Gastrocnemius medialis (tissue), 4 donors: ENCODE measurements around the gene SYNRG. TPM values are rescaled to one million over a fixed set of nuclear protein-coding genes. Genes with fewer than 3 reads are reported as not detected.

Experiments
- ATAC-seq, 2 donors: fragments of 150-250 bp; one replicate each; pipeline ENCODE4 v1.9.1; 2016
- DNase-seq, 2 donors: peaks; one replicate each; pipeline ENCODE4 v3.0.0-alpha.2; 2019
- H3K27ac ChIP-seq, 4 donors: fragments of 200-600 bp; sonication (generic); 1 replicate in 1 of 4; 2 replicates in 3 of 4; pipeline ENCODE4 v1.5.1; 2016 to 2018; ENCODE audit warnings: mild to moderate bottlenecking in 2 of 4, moderate library complexity in 1 of 4
- H3K27me3 ChIP-seq, 3 donors: fragments of 200-600 bp; sonication (generic) in 2 of 3; 1 replicate in 1 of 3; 2 replicates in 2 of 3; pipeline versions ENCODE4 v1.5.1 to v1.6.0; 2016 to 2019; ENCODE audit warnings: mild to moderate bottlenecking in 1 of 3, moderate library complexity in 1 of 3
- H3K36me3 ChIP-seq, 2 donors: fragments of 200-600 bp; sonication (generic) in 1 of 2; one replicate each; pipeline ENCODE4 v1.5.1; 2017 to 2018
- H3K4me1 ChIP-seq, 2 donors: fragments of 200-600 bp; sonication (generic) in 1 of 2; one replicate each; pipeline ENCODE4 v1.5.1; 2016 to 2017; ENCODE audit warnings: mild to moderate bottlenecking in 2 of 2
- H3K4me3 ChIP-seq, 4 donors: fragments of 200-600 bp; sonication (generic) in 3 of 4; 1 replicate in 1 of 4; 2 replicates in 3 of 4; pipeline ENCODE4 v1.5.1; 2016 to 2019; ENCODE audit warnings: mild to moderate bottlenecking in 2 of 4
- H3K9me3 ChIP-seq, 3 donors: fragments of 200-600 bp; sonication (generic) in 2 of 3; 1 replicate in 1 of 3; 2 replicates in 2 of 3; pipeline ENCODE4 v1.5.1; 2016 to 2019
- POLR2A ChIP-seq, 2 donors: fragments of 450-650 bp; IDR thresholded peaks; one replicate each; pipeline ENCODE4 v1.6.1; 2017; ENCODE audit warnings: antibody characterized with exemption in 2 of 2, mild to moderate bottlenecking in 2 of 2, moderate library complexity in 2 of 2
- in situ Hi-C, 4 donors: fragments of 200-750 bp; cut with MboI; loops; one replicate each; pipeline versions ENCODE4 v1.15.0 to v1.8.0; 2017; ENCODE audit warnings: low sequenced_read_pairs in 4 of 4
- intact Hi-C: fragments of 100-400 bp; cut with DNase I; formaldehyde crosslinking; loops from one replicate; pipeline ENCODE4 v1.15.1; 2023; ENCODE audit warnings: low total_unique reads
- total RNA-seq, 4 donors: library from RNA; depleted of rRNA; stranded (reverse); fragments of >200 nt; gene quantifications; one replicate each; pipeline versions ENCODE4 v1.1.0 to v1.2.3, GENCODE V29; 2016
- TF ChIP-seq, protein P1 (sequence below), 5 experiments: fragments of 450-650 bp in 3 of 5; fragments of 200-600 bp in 2 of 5; sonication (generic) in 2 of 5; IDR thresholded peaks in 4 of 5; conservative IDR thresholded peaks in 1 of 5; 1 replicate in 4 of 5; 2 replicates in 1 of 5; pipeline ENCODE4 v1.5.1; 2016 to 2019; ENCODE audit warnings: antibody characterized with exemption in 5 of 5, mild to moderate bottlenecking in 3 of 5, moderate library complexity in 3 of 5

SYNRG gene, protein sequence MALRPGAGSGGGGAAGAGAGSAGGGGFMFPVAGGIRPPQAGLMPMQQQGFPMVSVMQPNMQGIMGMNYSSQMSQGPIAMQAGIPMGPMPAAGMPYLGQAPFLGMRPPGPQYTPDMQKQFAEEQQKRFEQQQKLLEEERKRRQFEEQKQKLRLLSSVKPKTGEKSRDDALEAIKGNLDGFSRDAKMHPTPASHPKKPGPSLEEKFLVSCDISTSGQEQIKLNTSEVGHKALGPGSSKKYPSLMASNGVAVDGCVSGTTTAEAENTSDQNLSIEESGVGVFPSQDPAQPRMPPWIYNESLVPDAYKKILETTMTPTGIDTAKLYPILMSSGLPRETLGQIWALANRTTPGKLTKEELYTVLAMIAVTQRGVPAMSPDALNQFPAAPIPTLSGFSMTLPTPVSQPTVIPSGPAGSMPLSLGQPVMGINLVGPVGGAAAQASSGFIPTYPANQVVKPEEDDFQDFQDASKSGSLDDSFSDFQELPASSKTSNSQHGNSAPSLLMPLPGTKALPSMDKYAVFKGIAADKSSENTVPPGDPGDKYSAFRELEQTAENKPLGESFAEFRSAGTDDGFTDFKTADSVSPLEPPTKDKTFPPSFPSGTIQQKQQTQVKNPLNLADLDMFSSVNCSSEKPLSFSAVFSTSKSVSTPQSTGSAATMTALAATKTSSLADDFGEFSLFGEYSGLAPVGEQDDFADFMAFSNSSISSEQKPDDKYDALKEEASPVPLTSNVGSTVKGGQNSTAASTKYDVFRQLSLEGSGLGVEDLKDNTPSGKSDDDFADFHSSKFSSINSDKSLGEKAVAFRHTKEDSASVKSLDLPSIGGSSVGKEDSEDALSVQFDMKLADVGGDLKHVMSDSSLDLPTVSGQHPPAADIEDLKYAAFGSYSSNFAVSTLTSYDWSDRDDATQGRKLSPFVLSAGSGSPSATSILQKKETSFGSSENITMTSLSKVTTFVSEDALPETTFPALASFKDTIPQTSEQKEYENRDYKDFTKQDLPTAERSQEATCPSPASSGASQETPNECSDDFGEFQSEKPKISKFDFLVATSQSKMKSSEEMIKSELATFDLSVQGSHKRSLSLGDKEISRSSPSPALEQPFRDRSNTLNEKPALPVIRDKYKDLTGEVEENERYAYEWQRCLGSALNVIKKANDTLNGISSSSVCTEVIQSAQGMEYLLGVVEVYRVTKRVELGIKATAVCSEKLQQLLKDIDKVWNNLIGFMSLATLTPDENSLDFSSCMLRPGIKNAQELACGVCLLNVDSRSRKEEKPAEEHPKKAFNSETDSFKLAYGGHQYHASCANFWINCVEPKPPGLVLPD (N-terminal part only)
- 10 to 100 TPM; 16.0 to 25.0 (median 21.9) TPM for total RNA-seq

DNA sequence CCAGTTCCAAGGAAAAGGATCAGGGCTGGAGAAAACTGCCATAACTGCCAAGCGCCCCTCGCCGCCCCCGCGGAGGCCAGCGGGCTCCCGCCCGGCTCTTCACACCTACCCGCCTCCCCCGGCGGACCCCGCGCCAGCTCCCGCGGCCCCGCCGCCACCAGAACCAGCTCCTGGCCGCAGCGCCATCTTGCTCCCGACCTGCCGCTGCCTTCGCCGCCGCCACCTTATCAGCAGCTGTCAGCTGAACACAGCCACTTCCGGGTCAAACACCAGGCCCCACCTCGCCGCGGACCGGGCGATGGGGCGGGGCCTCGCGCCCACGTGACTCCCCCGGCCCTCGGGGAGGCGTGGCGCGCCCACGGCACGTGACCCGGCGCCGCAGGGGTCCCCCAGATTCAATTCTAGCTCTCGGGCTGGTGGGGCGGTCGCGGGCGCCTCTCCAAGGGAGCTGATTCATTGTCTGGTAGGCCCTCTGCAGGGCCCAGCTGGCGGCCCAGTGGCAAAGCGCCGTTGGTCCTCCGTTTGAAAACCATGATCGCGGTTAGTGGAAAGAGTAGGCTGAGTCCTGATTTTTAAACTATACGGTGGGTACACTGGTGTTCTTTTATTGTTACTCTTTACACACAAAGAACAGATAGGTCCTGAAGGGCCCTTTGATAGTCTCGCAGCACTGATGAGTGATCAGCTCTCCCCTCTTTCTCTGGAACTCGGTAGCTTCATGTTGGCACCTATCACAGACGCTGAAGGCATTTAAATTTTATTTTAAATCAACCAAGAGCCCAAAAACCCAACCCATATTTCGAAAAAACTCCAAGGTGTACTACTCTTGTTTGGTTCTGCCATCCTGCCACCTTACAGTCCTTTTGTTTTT is at the start of gene SYNRG:
TSS of gene SYNRG (minus strand) at position 249 of the 871 bp plus-strand sequence. CDS start at position 186, 63 bp downstream.
- H3K4me1 ChIP-seq, result peaks cover 28 to 30% of the 10 kb centered on the region in 2 donors
- no peaks in the 10 kb centered on the region for H3K9me3 ChIP-seq
- DNase-seq, result peak; percentile 90 to 93
- H3K4me3 ChIP-seq, result peak within 1 kb of the TSS; percentile 79 to 98 (median 86)
- in situ Hi-C loops, result loop anchor here in 1 of 4 donors (25.0 kb wide), 1 partner anchor 1072 kb away; the partner anchor contains the start of genes GGNBP2, MYO19 and PIGW
- intact Hi-C loops, result loop anchor here (2.0 kb wide), 1 partner anchor 33 kb away; the partner anchor contains the start of gene DDX52
- TF ChIP-seq POLR2A (IDR thresholded peaks at IDR 0.05), result peak; percentile 79 to 84
- TF ChIP-seq, protein P1, sequence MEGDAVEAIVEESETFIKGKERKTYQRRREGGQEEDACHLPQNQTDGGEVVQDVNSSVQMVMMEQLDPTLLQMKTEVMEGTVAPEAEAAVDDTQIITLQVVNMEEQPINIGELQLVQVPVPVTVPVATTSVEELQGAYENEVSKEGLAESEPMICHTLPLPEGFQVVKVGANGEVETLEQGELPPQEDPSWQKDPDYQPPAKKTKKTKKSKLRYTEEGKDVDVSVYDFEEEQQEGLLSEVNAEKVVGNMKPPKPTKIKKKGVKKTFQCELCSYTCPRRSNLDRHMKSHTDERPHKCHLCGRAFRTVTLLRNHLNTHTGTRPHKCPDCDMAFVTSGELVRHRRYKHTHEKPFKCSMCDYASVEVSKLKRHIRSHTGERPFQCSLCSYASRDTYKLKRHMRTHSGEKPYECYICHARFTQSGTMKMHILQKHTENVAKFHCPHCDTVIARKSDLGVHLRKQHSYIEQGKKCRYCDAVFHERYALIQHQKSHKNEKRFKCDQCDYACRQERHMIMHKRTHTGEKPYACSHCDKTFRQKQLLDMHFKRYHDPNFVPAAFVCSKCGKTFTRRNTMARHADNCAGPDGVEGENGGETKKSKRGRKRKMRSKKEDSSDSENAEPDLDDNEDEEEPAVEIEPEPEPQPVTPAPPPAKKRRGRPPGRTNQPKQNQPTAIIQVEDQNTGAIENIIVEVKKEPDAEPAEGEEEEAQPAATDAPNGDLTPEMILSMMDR (IDR thresholded peaks at IDR 0.05 in 4 of 5, conservative IDR thresholded peaks at IDR 0.05 in 1 of 5), result peak in 3 of 5 experiments; percentile 8 to 45 (median 14)
- H3K27ac ChIP-seq, result peak within 1 kb of the TSS; percentile 90 to 98 (median 91)
- ATAC-seq, result peak; percentile 97 to 98
- peaks cover 0 to 14% of the 10 kb centered on the region in 2 donors for H3K36me3 ChIP-seq
- no peaks in the 10 kb centered on the region for H3K27me3 ChIP-seq

DNA sequence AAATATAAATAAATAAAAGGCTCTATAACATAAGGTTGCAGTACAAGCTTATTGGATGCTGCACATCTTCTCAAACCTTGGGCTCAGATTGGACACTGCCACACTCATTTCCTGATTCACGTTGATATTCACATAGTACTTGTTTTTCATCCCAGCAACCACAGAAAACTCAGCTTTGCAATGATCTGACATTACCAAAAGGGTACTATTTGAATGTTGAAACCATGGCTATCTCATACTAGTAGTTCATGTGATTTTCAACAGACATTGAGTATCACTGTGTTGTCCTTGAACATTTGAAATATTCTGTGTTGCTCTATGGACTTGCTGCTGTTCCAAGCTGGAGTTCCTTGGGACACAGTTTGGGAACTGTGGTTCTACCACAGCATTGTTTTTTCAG is 48.0 kb upstream of the SYNRG start:
- no peaks in the 10 kb centered on the region for H3K27me3 ChIP-seq
- no peaks in the 10 kb centered on the region for H3K9me3 ChIP-seq
- no peak for TF ChIP-seq POLR2A (IDR thresholded peaks at IDR 0.05)
- TF ChIP-seq, protein P1 (IDR thresholded peaks at IDR 0.05 in 4 of 5, conservative IDR thresholded peaks at IDR 0.05 in 1 of 5), result no peak
- ATAC-seq (no peak), DNase-seq (no peak)
- in situ Hi-C loops, result no loop called here
- H3K27ac ChIP-seq, result no peak overlapping the region
- H3K4me3 ChIP-seq, result no peak overlapping the region
- no peaks in the 10 kb centered on the region for H3K36me3 ChIP-seq
- intact Hi-C loops, result no loop called here
- no peaks in the 10 kb centered on the region for H3K4me1 ChIP-seq

DNA sequence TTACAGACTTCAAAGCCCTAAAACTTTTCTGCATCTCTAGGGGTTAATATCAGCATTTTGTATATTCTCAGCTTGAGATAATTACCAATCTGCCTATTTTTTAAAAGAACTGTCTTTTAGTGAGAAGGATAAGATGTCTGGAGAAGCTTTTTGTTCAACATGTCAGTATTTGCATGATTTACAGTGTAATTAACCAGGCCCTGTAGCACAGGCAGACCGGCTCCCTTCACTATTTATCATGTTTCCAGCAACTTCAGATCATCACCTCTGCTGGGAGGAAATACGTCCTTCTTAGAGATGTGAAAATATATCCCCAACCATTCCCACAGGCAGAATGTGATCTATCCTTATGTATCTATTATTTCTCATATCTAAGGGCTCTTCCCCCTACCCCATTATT is 42.6 kb upstream of the SYNRG start:
- H3K36me3 ChIP-seq, result no peaks in the 10 kb centered on the region

More for the DNA sequence above, 42.6 kb upstream of the SYNRG start:
- H3K4me1 ChIP-seq, result no peaks in the 10 kb centered on the region
- TF ChIP-seq POLR2A (IDR thresholded peaks at IDR 0.05), result no peak
- TF ChIP-seq, protein P1 (IDR thresholded peaks at IDR 0.05 in 4 of 5, conservative IDR thresholded peaks at IDR 0.05 in 1 of 5), result no peak
- no peaks in the 10 kb centered on the region for H3K9me3 ChIP-seq
- ATAC-seq (no peak), DNase-seq (no peak)
- H3K4me3 ChIP-seq, result no peak overlapping the region
- in situ Hi-C loops, result no loop called here
- intact Hi-C loops, result no loop called here
- H3K27me3 ChIP-seq, result peaks cover 4 to 14% (median 8%) of the 10 kb centered on the region in 3 donors
- no peak overlapping the region for H3K27ac ChIP-seq
